OCI-M2 (cell line): ENCODE results near the gene KLRG1.

ENCODE experiments used
- DNase-seq: peaks from one replicate; lab custom pipeline; 2025; ENCODE audit not compliant: unreplicated experiment; lab: John Stamatoyannopoulos, UW

KLRG1 gene

GRCh38 chr12:8985213-8985754 lies 4.1 kb upstream of the KLRG1 start:
- no peak for DNase-seq

- no peak for DNase-seq
Observed at GRCh38 chr12:8987163-8987562, 2.2 kb upstream of the KLRG1 start.

- no peak for DNase-seq
Observed at GRCh38 chr12:8987685-8988084, 1.7 kb upstream of the KLRG1 start.

- no peak for DNase-seq
Observed at GRCh38 chr12:8991371-8992345, 2.3 kb downstream of the KLRG1 start.

- no peak for DNase-seq
Observed at GRCh38 chr12:8993827-8994226, 4.5 kb downstream of the KLRG1 start.

GRCh38 chr12:8995021-8995775 lies 5.9 kb downstream of the KLRG1 start:
- DNase-seq, result no peak

- no peak for DNase-seq
Observed at GRCh38 chr12:8996682-8997405, 7.5 kb downstream of the KLRG1 start.

GRCh38 chr12:9001233-9001632 lies 11.9 kb downstream of the KLRG1 start:
- no peak for DNase-seq

GRCh38 chr12:9002335-9002734 lies 13.0 kb downstream of the KLRG1 start:
- no peak for DNase-seq

- DNase-seq, result no peak
Observed at GRCh38 chr12:9022592-9022991, 33.2 kb downstream of the KLRG1 start.

- no peak for DNase-seq
Observed at GRCh38 chr12:9024512-9024911, 35.2 kb downstream of the KLRG1 start.

- no peak for DNase-seq
Observed at GRCh38 chr12:9027161-9028059, 38.1 kb downstream of the KLRG1 start.

- no peak for DNase-seq
Observed at GRCh38 chr12:9030776-9031175, 41.4 kb downstream of the KLRG1 start.

GRCh38 chr12:9032202-9032964 lies 43.0 kb downstream of the KLRG1 start:
- no peak for DNase-seq

GRCh38 chr12:9033265-9033887 lies 44.0 kb downstream of the KLRG1 start:
- no peak for DNase-seq

- DNase-seq, result no peak
Observed at GRCh38 chr12:9034095-9034494, 44.7 kb downstream of the KLRG1 start.

- no peak for DNase-seq
Observed at GRCh38 chr12:9036227-9036626, 46.9 kb downstream of the KLRG1 start.

- no peak for DNase-seq
Observed at GRCh38 chr12:9037431-9037830, 48.1 kb downstream of the KLRG1 start.

- DNase-seq, result no peak
Observed at GRCh38 chr12:9039397-9039977, 50.1 kb downstream of the KLRG1 start.
